GM08714 (cell line): Measurements from ENCODE around the gene OPN4.
A peak's percentile ranks its signal among the peaks of the same experiment; 100 is the strongest.

ENCODE experiments used
- H3K4me3 ChIP-seq: fragments of 200-500 bp; sonication (Bioruptor generic); 2 replicates; pipeline ENCODE4 v1.5.1; 2014; ENCODE audit warnings: mild to moderate bottlenecking, low read length, inconsistent platforms
- ZNF274 ChIP-seq: IDR thresholded peaks from 2 replicates; pipeline ENCODE4 v1.6.1; 2012; ENCODE audit warnings: mild to moderate bottlenecking, low read depth, low read length

OPN4 gene

DNA sequence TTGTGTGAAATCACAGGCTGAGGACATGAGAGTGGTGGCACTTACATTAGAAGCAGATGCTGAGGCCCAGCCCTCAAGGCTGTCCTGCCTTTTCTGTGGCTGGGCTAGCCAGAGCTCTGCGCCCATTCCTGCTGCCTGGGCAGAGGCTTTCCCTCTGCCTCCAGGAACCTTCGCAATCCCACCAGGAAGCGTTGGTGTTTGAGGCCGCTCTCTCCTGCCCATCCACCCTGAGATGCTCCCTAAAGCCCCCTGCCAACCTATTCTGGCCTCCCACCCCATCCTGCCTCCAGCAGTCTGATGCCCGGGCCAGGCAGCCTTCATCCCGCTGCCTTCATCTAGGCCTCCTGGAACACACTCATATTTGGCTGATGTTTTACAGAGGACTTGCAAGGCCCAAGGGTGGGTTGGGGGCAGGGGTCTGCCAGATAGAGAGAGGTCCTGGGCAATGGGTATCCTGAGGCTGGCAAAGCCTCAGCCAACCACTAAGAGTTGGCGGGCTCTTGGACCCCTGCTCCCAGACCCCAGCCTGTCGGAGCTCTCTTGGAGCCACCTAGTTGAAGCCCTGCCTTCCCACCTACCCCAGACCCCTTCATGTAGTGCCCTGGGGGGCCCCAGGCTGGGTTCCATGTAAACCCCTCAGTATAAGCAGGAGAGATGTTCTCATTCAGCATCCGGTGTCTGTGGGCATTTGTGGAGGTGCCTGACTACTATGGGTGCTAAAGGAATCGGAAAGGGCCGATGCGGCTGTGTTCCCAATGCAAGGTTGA, 46.7 kb downstream of the OPN4 start:
- H3K4me3 ChIP-seq: no peak overlapping the region
- no peak for TF ChIP-seq ZNF274

DNA sequence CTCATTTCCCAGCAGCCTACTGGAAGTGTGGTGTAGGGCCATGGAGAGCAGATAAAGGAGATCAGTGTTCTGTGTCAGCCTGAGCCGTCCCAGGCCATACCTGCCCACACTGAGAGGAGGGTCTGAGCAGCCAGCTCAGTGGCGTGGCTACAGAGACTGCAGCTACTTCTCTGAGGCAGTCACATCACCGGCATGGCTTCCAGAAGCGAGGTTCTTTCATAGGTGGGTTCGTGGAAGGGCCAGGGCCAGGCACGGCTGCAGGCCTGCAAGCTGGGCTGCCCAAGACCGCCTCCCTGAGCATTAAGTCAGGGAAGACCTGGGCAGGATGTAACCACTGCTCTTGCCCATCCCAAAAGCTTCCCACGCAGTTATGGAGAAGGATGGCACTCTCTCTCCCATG, 48.8 kb downstream of the OPN4 start:
- TF ChIP-seq ZNF274: no peak
- no peak overlapping the region for H3K4me3 ChIP-seq

DNA sequence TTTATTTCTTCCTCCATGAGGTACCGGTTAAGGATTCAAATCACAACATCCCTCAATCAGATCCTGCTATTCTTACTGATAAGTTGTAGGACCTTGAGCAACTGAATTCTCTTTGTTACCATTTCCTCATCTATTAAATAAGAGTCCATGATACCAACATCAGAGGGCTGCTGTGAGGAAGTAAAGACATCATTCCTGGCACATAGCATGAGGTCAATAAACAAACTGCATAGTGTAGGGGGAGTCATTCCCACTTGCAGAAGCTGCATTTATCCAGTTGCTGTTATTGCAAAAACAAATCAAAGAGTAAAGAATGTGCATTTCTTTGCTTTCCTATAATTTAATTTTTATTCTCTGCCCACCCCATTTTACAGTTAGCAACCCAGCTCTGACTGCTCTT, 50.8 kb downstream of the OPN4 start:
- H3K4me3 ChIP-seq: no peak overlapping the region
- TF ChIP-seq ZNF274: no peak

DNA sequence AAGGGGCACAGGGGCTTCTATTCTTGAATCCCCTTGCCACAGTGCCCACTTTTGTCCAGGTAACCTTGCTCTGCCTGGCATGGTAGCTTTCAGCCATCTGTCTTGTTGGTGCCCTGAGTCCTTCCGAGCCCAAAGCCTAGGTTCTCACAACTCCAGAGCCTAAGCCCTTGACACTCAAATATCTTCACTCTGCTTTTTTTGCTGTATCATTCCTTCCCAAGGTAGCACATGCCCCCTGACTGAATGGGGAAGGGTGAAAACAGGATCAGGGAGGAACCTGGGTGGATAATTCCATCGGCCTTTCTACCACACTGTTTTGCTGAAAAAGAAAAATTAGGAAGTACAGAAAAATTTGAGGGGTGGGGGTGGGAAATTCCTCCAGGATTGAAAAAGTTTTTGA, 51.6 kb downstream of the OPN4 start:
- H3K4me3 ChIP-seq: no peak overlapping the region
- TF ChIP-seq ZNF274: no peak

DNA sequence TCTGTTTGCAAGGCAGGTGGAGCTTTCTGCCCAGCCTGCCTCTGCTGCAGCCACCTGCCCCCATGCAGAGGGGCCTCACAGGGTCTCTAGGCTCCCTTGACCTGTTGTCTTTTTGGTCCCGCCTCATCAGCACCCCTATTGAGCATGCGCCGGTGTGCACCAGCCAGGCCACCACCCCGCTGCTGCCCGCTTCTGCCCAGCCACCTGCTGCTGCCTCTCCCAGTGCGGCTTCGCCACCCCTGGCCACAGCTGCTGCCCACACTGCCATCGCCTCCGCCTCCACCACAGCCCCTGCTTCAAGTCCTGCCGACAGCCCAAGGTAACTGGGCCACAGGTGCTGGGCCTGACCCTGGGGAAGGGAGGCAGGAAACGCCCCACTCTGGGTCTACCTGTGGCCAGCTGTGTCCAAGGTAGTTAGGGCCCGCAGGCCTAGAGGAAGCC, 52.1 kb downstream of the OPN4 start:
- H3K4me3 ChIP-seq: no peak overlapping the region
- no peak for TF ChIP-seq ZNF274

DNA sequence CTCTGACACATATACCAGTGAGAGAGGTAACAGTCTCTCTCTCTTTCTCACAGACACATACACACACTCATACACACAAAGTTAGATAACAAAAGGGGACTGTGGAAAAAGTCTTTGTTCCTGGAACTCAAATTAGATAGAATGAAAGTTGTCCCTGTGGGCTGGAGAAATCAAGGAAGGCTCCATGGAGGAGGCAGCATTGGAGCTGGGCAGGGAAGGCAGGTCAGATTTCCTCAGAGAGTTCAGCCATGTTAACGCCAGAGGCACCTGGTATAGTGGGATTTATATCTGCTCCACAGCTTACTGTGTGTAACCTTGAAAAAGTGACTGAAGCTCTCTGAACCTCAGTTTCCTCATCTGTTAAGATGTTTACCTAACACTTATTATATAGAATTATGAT, 52.6 kb downstream of the OPN4 start:
- H3K4me3 ChIP-seq: no peak overlapping the region
- no peak for TF ChIP-seq ZNF274

DNA sequence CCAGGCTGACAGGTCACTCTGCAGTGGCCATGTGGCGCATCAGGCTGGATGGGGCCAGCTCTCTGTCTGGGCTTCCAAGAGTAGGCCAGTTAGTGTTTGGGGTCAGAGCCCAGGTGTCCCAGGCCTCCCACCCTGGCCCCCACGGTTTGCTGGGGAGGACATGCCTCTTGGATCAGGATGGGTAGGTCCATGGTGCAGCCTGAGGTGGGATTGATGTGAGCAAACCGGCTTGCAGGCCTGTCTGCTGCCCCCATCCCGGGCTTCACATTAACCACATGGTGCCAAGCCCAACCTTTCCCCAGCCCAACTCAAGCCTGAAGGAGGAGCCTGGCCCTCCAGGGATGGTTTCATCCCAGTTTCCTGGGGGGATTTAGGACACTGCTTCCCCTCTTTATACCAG, 53.2 kb downstream of the OPN4 start:
- no peak for TF ChIP-seq ZNF274
- H3K4me3 ChIP-seq: no peak overlapping the region

DNA sequence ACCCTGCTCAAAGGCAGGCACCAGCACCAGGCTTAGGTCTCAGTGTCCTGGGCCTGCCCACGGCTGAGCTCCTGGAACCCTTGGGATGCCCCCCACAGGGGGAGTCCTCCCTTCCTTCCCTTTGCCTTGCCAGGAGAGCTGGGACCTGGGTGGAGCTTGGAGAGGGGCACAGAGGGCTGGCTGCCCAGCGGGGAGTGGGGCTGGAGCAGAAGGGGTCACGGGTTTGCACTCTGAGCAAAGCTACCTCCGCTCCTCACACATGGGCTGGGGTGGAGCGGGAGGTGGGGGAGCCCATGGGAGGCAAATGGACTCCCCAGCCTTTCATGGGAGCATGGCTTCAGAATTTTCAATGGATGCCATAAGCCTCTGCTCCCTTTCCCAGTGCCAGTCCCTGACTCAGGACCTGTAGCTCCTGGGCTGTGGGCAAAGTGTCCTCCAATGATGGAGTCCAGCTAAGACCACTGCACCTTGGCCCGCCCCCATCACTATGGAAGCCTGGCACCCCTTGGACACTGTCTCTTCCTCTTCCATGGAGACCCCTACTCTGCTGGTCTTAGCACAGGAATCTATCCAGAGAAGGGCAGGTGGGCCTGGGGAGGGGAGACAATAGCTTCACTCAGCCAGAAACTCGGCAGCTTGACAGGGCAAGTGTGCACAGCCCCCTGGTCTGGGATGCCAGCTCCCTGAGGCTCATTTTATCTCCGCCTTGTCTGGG, 53.9 kb downstream of the OPN4 start:
- no peak for TF ChIP-seq ZNF274

DNA sequence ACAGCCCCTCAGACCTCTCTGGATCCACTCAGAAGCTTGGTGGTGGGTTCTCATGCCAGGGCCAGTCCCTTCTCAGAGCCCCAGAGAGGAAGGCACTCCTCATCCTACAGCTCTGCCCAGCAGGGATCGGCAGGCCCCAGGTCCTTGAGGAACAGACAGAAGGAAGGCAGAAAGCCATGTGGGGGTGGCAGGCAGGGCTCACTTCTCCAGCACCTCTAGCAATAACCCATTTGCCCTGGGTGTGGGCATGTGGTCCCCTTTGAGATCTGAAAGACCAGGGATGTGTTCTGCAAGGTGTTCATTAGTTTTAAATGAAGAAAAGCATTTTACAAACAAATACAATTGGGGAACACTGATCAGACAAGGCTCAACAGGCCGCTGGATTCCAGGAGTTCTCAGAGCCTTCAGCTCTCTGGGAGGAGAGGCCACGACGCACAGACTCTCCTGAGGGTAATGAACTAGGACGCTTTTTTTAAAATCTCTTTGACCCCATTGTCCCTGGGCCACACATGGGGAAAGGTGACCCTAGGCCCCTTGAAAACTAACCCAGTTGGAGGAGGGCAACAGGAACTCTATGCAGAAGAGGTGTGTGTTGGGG, 54.5 kb downstream of the OPN4 start:
- TF ChIP-seq ZNF274: no peak
- H3K4me3 ChIP-seq: no peak overlapping the region

More for the DNA sequence above, 53.9 kb downstream of the OPN4 start:
- no peak overlapping the region for H3K4me3 ChIP-seq

DNA sequence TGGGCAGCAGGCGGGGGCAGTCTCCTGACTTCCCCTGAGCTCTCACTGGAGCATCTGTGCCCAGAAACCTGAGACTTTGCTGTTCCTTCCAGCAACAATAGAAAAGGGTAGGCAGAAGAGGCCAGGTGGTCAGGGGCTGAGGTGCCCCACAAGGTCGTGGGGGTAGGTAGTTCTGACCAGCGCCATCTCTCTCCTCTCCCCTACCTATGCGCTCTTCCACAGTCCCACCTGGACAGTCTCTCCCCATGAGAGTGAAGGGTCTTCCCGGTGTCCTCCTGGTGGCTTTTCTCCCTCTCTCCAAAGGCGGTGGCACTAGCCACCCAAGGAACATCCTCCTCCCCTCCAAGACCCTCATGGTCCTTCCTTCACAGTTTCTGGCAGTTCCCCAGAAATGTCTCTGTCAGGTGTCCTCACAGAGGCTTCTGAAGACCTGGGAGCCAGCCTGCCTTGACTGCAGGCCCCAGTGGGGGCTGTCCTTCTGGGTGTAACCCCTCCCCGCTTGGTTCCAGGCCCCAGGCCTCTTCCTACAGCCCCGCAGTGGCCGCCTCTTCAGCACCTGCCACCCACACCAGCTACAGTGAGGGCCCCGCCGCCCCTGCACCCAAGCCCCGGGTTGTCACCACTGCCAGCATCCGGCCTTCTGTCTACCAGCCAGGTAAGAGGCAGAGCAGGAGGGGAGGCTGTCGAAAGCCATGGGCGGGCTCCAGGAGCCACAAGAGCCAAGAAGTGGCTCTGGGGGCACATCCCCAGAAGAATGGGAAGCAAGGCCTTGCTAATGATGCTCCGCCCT, 55.2 kb downstream of the OPN4 start:
- no peak for TF ChIP-seq ZNF274
- H3K4me3 ChIP-seq: no peak overlapping the region

DNA sequence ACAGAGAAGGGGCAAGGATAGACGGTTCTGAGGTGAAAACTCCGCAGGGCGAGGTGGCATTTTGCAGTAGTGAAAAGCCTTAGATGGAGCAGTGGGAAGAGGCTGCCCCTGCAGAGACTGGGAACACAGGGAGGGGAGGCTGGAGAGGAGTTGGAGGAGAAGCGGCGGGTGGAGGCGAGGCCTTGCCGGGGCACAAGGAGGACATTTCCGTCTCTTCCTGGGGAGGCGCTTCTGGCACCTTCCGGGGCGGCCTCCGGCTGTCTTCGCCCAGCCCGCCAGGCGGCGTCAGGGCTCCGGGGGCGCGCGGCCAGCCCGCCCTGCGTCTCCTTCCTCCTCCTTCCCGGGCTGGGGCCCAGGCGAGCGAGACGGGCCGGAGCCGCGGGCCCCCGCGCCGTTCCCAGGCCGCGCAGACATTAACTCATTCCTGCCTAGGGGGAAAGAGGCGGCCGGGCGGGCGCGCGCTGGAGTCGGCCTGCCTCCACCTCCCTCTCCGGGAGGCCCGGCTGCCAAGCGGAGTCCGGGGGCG, 56.7 kb downstream of the OPN4 start:
- H3K4me3 ChIP-seq: peak overlapping the region; percentile 69; the same call in 1 of the 2 replicates
- TF ChIP-seq ZNF274: no peak

DNA sequence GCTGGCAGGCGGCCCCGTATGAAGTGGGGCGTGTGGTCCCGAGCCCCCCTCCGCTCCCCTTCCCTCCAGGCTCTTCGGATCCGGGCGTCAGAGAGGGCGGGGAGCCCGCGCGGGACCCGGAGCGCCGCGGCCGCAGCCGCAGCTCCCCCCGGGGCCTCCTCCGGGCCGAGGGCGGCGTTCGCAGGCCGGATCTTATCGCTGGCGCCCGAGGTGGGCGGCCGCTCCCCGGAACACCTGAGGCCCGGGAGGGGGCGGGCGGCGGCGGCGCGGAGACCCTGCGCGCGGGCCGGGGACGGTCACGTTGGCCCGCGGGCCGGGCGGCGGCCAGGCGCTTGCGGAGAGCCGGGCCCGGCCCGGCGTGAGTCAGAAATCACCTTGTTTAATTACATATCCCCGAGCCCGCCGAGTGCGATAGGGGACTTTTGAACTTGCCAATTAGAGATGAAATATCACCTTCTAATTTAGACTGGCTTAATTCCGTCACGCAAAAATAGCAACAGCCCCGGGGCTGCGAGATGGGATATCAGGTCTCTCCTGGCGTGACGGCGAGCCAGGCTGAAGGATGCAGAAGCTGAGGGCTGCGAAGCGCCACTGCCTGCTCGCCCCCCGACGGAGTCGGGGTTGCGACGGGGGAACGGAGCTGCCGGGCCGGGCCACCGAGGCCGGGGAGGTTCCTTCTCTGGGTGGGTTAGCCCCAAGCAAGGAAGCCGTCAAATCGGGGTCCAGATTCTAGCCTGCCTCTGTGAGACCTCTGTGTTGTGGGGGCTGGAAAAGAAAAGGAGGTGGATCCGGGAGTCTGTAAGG, 57.4 kb downstream of the OPN4 start:
- peak overlapping the region; percentile 69; the same call in 1 of the 2 replicates for H3K4me3 ChIP-seq
- no peak for TF ChIP-seq ZNF274

DNA sequence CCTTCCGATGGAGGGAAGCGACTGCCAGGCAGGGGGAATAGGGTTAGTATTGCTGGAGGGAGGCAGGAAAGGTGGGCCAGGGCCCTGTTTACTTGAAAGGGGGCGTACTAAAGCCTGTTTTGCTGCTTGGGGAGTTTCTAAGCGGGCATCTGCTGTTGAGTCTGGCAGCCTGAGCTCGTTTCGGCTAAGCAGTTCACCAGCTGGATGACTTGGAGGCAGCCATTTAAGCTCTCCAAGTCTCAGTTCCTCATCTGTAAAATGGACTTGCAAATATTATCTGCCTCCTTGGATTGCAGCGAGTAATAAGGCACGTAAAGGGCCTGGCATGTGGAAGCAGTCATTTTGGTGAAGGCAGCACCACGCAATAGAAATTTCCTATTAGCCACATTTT, 58.0 kb downstream of the OPN4 start:
- H3K4me3 ChIP-seq: peak overlapping the region; percentile 69; the same call in 1 of the 2 replicates
- TF ChIP-seq ZNF274: no peak
